KBM-7 (cell line): ENCODE measurements around the gene MEGF6.
"Not testable (repeated sequence)": the region's sequence is repeated elsewhere in the genome, so short reads cannot be mapped to it uniquely, and the experiment has no call there.

Experiments
- DNase-seq: peaks from one replicate; pipeline ENCODE4 v3.0.0-alpha.2; 2015
- in situ Hi-C: fragments of 300-500 bp; cut with MboI; formaldehyde crosslinking; loops from 2 replicates; pipeline ENCODE4 v1.14.3; 2020; ENCODE audit warnings: low sequenced_read_pairs, low pct_unique_long_range_greater_than_20kb, mixed read lengths

MEGF6 gene

GRCh38 chr1:3630914-3631313 lies 19.6 kb upstream of the MEGF6 start:
- in situ Hi-C loops = no loop called here
- no peak for DNase-seq

- in situ Hi-C loops = no loop called here
- DNase-seq = no peak
Measured at GRCh38 chr1:3630161-3630611, 18.9 kb upstream of the MEGF6 start.

- in situ Hi-C loops = no loop called here
Measured at GRCh38 chr1:3629561-3630160, 18.4 kb upstream of the MEGF6 start.

GRCh38 chr1:3628445-3628844 lies 17.1 kb upstream of the MEGF6 start:
- no peak for DNase-seq
- in situ Hi-C loops = no loop called here

More at GRCh38 chr1:3629561-3630160, 18.4 kb upstream of the MEGF6 start:
- DNase-seq = no peak

GRCh38 chr1:3627515-3628253 lies 16.4 kb upstream of the MEGF6 start:
- in situ Hi-C loops = no loop called here
- no peak for DNase-seq

GRCh38 chr1:3626025-3626424 lies 14.7 kb upstream of the MEGF6 start:
- DNase-seq = no peak
- in situ Hi-C loops = no loop called here

GRCh38 chr1:3625151-3625907 lies 14.0 kb upstream of the MEGF6 start:
- in situ Hi-C loops = no loop called here
- DNase-seq = peak; percentile 38

- DNase-seq = peak; percentile 98
- in situ Hi-C loops = no loop called here
Measured at GRCh38 chr1:3624200-3625136, 13.2 kb upstream of the MEGF6 start, which contains the start of gene TPRG1L. TPRG1L (plus strand) TSS chr1:3625015; CDS start chr1:3625073, 58 bp downstream.

- in situ Hi-C loops = no loop called here
Measured at GRCh38 chr1:3623441-3624199, 12.3 kb upstream of the MEGF6 start.

GRCh38 chr1:3622102-3622501 lies 10.8 kb upstream of the MEGF6 start:
- DNase-seq, in situ Hi-C loops: not testable (repeated sequence)

More at GRCh38 chr1:3623441-3624199, 12.3 kb upstream of the MEGF6 start:
- peak; percentile 15 for DNase-seq

GRCh38 chr1:3621151-3621671 lies 9.9 kb upstream of the MEGF6 start:
- in situ Hi-C loops, DNase-seq: not testable (repeated sequence)

- DNase-seq = no peak
- in situ Hi-C loops = no loop called here
Measured at GRCh38 chr1:3620708-3621107, 9.4 kb upstream of the MEGF6 start.

GRCh38 chr1:3618881-3619671 lies 7.8 kb upstream of the MEGF6 start:
- in situ Hi-C loops = no loop called here
- DNase-seq = peak; percentile 83

- DNase-seq = no peak
- in situ Hi-C loops = no loop called here
Measured at GRCh38 chr1:3618531-3618880, 7.2 kb upstream of the MEGF6 start.

- in situ Hi-C loops = no loop called here
- DNase-seq = no peak
Measured at GRCh38 chr1:3617806-3618345, 6.6 kb upstream of the MEGF6 start.

- no peak for DNase-seq
- in situ Hi-C loops = no loop called here
Measured at GRCh38 chr1:3616861-3617260, 5.6 kb upstream of the MEGF6 start.
